ENCODE results near the gene ZDHHC16. TPM values are rescaled to one million over a fixed set of nuclear protein-coding genes. Genes with fewer than 3 reads are reported as not detected.
"Not testable (repeated sequence)": the region's sequence is repeated elsewhere in the genome, so short reads cannot be mapped to it uniquely, and the experiment has no call there.

The ZDHHC16 gene
- total RNA-seq, 4 donors from 2014 or later = 17.0 to 36.9 (median 28.2) TPM

DNA sequence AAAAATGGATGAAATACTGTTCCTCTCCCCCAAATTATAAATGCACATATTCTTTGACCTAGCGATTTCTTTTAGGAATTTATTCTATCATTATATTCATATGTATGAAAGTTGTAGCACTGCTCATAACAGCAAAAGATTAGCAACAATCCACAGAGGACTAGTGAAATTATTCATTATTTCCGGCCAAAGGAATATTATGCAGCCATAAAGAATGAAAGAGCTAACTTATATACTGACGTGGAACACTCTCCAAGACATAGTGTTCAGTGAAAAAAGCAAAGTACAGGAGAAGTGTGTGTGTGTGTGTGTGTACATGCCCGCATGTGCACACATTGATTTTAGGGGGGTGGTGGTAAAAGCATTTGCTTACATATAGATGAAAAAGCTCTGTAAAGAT is 28.9 kb downstream of the ZDHHC16 start:
- H3K27ac ChIP-seq = no peak overlapping the region
- intact Hi-C loops (cut with DNase I) = no loop called here
- H3K4me1 ChIP-seq = peaks cover 0 to 20% (median 2%) of the 10 kb centered on the region in 3 donors
- H3K4me3 ChIP-seq = no peak overlapping the region
- WGBS, 2 donors = 97 to 98% methylated on average over 4 of the region's 4 CpGs
- no peak for DNase-seq
- H3K36me3 ChIP-seq = peaks cover 8 to 100% (median 54%) of the 10 kb centered on the region in 3 donors
- no peaks in the 10 kb centered on the region for H3K27me3 ChIP-seq
- H3K9me3 ChIP-seq = no peaks in the 10 kb centered on the region
- no peak for TF ChIP-seq POLR2A (IDR thresholded peaks at IDR 0.05)
- TF ChIP-seq, protein P1, sequence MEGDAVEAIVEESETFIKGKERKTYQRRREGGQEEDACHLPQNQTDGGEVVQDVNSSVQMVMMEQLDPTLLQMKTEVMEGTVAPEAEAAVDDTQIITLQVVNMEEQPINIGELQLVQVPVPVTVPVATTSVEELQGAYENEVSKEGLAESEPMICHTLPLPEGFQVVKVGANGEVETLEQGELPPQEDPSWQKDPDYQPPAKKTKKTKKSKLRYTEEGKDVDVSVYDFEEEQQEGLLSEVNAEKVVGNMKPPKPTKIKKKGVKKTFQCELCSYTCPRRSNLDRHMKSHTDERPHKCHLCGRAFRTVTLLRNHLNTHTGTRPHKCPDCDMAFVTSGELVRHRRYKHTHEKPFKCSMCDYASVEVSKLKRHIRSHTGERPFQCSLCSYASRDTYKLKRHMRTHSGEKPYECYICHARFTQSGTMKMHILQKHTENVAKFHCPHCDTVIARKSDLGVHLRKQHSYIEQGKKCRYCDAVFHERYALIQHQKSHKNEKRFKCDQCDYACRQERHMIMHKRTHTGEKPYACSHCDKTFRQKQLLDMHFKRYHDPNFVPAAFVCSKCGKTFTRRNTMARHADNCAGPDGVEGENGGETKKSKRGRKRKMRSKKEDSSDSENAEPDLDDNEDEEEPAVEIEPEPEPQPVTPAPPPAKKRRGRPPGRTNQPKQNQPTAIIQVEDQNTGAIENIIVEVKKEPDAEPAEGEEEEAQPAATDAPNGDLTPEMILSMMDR (IDR thresholded peaks at IDR 0.05) = no peak

DNA sequence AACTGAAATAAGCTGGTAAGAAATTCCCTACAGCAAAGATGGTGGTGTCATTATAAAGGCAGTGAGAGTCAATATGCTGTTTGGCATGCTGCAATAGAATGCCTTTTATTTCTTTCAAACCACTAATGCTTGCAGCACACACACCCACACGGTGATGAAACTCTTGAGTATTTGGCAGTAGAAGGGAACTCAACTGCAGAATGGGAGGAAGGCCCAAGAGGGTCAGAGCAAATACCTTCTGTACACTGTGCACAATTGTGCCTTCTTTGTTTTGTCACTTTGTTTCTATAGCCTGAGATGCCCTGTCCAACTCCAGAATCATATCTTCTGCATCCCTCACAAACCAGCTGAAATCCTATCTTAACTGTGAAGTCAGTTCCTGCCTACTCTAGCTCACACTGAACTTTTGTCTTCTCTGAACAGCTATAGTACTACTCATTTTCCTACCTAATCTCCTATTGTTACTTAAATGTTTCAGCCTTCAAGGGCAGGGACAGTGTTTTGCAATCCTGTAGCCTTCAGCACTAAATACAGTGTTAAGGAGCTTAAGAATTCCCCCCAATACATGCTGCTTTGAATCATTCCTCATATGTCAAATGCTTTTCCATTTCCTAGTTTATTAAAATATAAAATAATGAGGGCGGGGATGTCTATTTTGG is 30.1 kb downstream of the ZDHHC16 start:
- intact Hi-C loops (cut with DNase I) = no loop called here
- H3K9me3 ChIP-seq = no peaks in the 10 kb centered on the region

DNA sequence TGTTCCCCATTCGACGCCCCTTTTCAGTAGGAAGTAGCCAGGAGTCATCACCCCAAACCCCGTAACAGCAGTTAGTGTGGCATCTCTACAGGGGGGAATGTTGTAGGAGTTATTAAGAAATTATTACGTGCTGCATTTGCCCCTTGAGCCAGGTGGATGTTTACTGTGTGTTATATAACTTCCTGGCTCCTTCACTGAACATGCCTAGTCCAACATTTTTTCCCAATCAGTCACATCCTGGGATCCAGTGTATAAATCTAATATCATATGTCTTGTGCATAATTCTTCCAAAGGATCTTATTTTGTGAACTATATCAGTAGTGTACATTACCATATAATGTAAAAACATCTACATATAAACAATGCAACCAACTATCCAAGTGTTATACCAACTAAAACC is 33.4 kb downstream of the ZDHHC16 start:
- H3K9me3 ChIP-seq; DNase-seq; H3K27ac ChIP-seq; intact Hi-C loops (cut with DNase I); H3K4me3 ChIP-seq; H3K27me3 ChIP-seq: not testable (repeated sequence)
- Histone ChIP-seq H3K36me3 (peaks cover 9 to 97% (median 45%) of the 10 kb centered on the region in 3 donors), H3K4me1 (peaks cover 0 to 59% (median 10%) of the 10 kb centered on the region in 3 donors)
- 80% methylated on average over 3 to 4 of the region's 4 CpGs for WGBS, 2 donors

More for the DNA sequence above, 30.1 kb downstream of the ZDHHC16 start:
- WGBS, 2 donors = 67 to 72% methylated on average over 2 of the region's 2 CpGs
- no peak for DNase-seq
- TF ChIP-seq, protein P1 (IDR thresholded peaks at IDR 0.05) = no peak
- no peak for TF ChIP-seq POLR2A (IDR thresholded peaks at IDR 0.05)
- Histone ChIP-seq H3K4me3 (no peak overlapping the region), H3K27me3 (no peaks in the 10 kb centered on the region), H3K36me3 (peaks cover 9 to 100% (median 55%) of the 10 kb centered on the region in 3 donors), H3K4me1 (peaks cover 0 to 32% (median 2%) of the 10 kb centered on the region in 3 donors), H3K27ac (no peak overlapping the region)

DNA sequence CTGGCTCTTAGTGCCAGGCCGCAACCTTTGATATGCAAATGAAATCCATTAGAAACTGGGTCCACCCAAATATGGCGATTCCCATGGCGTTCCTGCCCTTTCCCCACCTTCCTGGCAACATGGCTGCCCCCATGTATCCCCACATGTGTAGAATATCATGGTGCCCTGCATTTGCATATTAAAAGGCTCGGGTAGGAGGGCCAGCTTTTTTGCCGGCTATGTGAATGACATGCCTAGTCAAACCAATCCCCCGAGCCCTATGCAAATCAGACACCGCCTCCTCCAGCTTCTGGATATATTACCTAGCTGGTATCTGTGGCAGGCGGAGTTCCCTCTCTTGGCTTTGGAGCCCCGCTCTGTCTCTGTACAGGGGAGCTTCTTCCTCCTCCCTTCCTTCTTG is 34.0 kb downstream of the ZDHHC16 start:
- Histone ChIP-seq H3K9me3 (no peaks in the 10 kb centered on the region), H3K27me3 (no peaks in the 10 kb centered on the region), H3K4me3 (no peak overlapping the region), H3K36me3 (peaks cover 9 to 97% (median 44%) of the 10 kb centered on the region in 3 donors), H3K4me1 (peaks cover 0 to 59% (median 10%) of the 10 kb centered on the region in 3 donors), H3K27ac (no peak overlapping the region)
- intact Hi-C loops (cut with DNase I) = no loop called here
- 74 to 77% methylated on average over 9 of the region's 9 CpGs for WGBS, 2 donors
- no peak for DNase-seq
- no peak for TF ChIP-seq POLR2A (IDR thresholded peaks at IDR 0.05)
- TF ChIP-seq, protein P1 (IDR thresholded peaks at IDR 0.05) = no peak

DNA sequence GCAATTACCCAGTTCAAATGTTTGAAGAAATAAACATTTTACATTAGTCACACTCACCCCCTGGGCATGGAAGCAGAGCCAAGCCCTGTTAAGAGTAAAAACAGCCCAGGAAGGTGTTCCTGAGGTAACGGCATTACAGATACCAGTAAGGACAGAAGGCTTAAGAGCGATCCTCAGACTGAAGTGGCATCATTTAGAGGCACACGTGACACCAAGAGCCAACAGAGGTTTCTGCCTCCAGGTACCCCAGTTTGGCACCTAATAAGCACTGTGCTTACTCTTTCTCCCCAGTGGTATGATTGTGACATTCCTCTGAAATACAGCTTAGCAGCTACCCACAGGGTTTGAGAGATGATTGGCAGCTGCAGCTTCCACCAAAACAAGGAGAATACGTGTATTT is 35.1 kb downstream of the ZDHHC16 start:
- WGBS, 2 donors = 29 to 62% methylated on average over 3 to 4 of the region's 4 CpGs
- TF ChIP-seq, protein P1 (IDR thresholded peaks at IDR 0.05) = no peak
- H3K27ac ChIP-seq = peak overlapping the region in 1 of 4 donors; percentile 39
- DNase-seq = no peak
- peaks cover 0 to 51% (median 7%) of the 10 kb centered on the region in 3 donors for H3K4me1 ChIP-seq
- no peak overlapping the region for H3K4me3 ChIP-seq
- intact Hi-C loops (cut with DNase I) = no loop called here
- H3K36me3 ChIP-seq = peaks cover 9 to 97% (median 38%) of the 10 kb centered on the region in 3 donors
- no peaks in the 10 kb centered on the region for H3K27me3 ChIP-seq
- no peaks in the 10 kb centered on the region for H3K9me3 ChIP-seq

All from esophagus squamous epithelium (tissue), 5 donors.